HG03025 (cell line): Measurements from ENCODE around the gene COPS7B.

Experiments
- ATAC-seq: cut with Tn5 transposase; IDR thresholded peaks from one replicate; pipeline ENCODE4 v1.9.1; 2021; ENCODE audit warnings: mild to moderate bottlenecking, moderate library complexity; ENCODE audit not compliant: unreplicated experiment, low FRiP score

The COPS7B gene

GRCh38 chr2:231785413-231785812, 832 bp upstream of the COPS7B start:
- no peak for ATAC-seq

DNA sequence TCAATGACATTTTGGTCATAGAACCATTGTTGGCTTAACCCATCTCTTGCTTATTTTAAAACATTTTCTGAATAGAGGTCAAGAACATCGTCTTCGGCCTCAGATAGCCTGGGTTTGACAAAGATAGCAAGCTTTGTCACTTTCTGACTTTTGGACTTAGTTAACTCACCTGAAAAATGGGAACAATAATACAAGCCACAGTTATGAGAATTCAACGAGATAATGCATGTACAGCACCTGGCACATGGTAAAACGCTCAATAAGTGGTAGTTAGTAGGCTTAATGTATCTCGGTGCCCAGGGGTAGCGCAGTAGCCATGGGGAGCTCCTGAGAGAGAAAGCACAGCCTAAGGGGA, 446 bp upstream of the COPS7B start:
- no peak for ATAC-seq

GRCh38 chr2:231786917-231787292, 660 bp downstream of the COPS7B start:
- no peak for ATAC-seq

- no peak for ATAC-seq
These were observed 4.9 kb downstream of the COPS7B start for GRCh38 chr2:231791107-231791506.

DNA sequence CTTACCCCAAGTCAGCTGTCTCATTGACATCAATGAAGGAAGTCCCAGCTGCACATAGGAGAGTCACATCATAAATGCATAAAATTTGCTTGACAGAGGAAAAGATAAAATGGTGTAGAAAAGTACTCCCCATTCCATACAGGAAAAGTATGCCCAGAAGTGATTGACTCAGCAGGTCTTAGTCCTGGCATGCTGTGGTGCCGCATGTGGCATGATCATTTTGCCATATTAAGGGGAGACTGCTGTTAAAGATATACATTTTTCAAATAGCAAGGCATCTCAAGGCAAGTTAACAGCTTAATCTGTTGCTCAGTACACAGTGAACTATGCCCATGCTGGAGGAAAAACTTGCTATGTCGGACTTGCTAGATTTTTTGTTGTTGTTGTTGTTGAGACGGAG, 8.1 kb downstream of the COPS7B start:
- no peak for ATAC-seq

GRCh38 chr2:231795525-231796327, 9.5 kb downstream of the COPS7B start:
- ATAC-seq: no peak

DNA sequence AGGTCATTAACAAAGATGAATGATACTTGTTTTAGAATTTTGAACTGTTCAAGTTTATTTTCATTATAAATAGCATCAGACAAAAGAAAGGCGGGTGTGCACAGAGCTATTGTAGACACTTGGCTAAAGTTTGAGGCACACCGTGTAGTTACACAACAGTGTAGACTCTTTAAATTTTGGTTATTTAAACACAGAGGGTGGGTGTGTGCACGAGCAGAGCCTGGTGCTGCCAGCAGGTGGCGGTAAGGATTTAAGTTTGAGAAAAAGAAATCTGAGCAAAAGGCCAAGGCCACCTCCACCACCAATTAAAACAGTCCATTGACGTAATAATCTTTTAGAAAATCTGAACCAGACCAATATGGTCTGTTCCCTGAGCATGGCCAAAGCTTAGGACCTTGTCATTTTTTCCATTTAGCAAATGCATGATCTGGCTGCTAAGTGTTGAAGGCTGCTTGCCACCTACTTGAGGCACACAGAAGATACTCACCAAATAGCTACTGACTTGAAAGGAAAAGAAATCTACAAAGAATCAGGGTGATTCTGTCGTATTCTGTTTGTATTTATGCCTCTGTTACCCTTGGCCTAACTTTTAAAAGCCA, 14.3 kb downstream of the COPS7B start:
- ATAC-seq: no peak

- no peak for ATAC-seq
These were observed 17.4 kb downstream of the COPS7B start for GRCh38 chr2:231803501-231804138.

DNA sequence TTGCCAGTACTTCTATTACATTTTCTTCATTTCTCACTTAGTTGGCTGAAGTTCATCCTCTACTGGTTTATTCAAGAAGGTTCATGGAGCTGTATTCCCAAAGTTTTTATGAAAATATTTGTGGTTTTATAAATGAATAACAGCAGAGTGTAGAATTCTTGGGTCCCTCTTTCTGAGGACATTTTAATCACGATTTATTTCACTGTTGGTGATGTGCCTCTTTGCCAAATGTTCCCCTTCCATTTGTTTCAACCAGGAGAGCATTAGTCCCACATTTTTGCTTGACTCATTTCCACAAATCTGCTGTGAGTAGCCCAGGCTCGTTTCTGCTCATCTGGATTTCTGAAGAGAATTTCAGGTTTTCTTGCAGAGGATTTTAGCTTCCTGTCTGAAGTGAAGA, 20.8 kb downstream of the COPS7B start:
- ATAC-seq: no peak

DNA sequence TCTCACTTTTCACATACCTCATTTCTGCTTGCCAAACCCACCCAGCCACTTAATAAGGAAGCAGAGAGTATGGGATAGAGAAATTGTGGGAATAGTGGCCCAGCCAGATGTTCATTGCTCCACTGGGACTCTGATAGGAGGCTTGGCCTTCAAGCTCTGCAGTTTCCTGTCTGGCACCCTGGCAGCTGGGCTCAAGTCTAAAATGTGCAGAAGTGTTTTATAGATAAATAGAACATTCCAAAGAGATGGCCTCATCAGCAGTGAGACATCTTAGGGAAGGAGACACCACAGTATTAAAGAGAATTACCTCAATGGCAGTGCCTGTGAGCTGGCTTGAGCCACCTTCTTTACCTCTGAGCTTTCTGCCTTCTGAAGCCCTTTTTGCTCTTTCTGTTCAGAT, 24.7 kb downstream of the COPS7B start:
- ATAC-seq: no peak

GRCh38 chr2:231816327-231817026, 30.2 kb downstream of the COPS7B start:
- no peak for ATAC-seq

- no peak for ATAC-seq
These were observed 33.3 kb downstream of the COPS7B start for GRCh38 chr2:231819447-231820042.

GRCh38 chr2:231820786-231821303, 34.6 kb downstream of the COPS7B start:
- ATAC-seq: no peak

GRCh38 chr2:231821908-231822307, 35.7 kb downstream of the COPS7B start:
- ATAC-seq: no peak

DNA sequence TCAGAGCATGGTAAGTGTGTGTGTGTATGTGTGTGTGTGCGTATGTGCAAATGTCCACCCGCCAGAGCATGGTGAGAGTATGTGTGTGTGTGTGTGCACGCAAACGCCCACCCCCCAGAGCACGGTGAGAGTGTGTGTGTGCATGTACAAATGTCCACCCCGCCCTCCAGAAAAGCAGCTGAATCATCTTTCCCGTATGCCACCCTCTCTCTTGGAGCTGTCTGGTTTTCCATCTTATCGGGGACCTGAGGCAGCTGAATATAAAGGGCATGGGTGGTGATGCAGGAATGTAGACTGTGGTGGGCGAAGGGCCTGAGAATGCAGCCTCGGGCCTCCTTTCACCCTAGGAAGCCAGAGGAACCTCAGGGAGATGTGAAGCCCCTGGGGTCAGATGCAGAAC, 66.9 kb downstream of the COPS7B start:
- ATAC-seq: no peak

GRCh38 chr2:231854616-231855125, 68.4 kb downstream of the COPS7B start:
- no peak for ATAC-seq

DNA sequence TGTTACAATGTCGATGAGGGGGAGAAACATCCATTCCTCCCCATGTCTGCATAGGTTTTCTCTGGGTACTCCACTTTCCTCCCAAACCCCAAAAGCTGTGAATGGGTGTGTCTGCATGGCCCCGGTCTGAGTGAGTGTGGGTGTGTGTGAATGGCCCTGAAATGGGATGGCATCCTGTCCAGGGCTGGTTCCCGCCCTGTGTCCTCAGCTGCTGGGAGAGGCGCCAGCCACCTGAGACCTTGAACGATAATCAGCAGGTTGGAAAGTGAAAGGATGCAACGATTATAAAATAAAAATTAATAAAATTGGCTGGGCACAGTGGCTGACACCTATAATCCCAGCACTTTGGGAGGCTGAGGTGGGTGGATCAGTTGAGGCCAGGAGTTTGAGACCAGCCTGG, 70.7 kb downstream of the COPS7B start:
- ATAC-seq: no peak
